ENCODE results near the gene MBTD1.
"Not testable (repeated sequence)": the region's sequence is repeated elsewhere in the genome, so short reads cannot be mapped to it uniquely, and the experiment has no call there.

MBTD1 gene

DNA sequence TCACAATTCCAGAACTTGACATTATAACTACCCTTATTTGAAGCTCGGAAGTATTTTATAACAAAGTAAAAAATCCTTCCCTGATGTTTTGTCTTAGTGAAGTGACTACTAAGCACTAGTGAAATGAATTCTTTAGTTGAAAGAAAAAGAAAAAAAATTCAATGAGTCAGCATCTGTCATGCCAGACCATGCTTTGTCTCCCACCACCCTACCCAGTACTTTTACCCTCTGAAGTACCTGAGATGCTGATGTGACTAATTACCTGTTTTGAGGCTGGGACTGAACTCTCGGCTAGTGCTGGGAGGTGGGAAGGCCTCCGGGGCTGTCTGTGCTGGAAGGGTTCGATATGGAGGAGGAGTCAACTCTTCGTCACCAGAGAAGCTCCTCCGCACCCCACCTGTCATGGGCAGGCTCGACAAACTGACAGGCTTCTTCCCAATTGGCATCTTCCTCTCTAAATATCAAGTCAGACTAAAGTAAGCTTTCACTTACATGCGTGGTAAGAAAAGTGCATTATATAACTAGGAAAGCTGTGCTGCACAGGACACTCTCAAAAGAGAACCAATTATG, 74.0 kb downstream of the MBTD1 start:
- DNase-seq: no peak

DNA sequence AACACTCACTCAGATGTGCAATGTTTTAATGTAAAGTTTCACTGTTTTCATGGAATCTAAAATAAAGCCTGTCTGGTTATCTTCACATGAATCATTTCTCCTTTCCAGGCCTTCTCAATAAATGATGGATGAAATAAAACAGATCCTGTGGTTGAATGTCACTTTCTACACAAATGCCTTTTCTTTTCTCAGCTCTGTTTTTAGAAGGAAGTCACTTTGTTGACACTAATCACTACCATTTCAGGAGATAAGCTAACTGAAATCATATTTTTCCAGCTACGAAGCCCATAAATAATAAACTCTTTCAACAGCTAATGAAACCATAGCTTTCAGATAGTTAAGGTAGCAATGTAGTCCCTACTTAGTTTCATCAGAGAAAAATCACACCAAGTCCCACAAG, 75.7 kb downstream of the MBTD1 start:
- no peak for DNase-seq

DNA sequence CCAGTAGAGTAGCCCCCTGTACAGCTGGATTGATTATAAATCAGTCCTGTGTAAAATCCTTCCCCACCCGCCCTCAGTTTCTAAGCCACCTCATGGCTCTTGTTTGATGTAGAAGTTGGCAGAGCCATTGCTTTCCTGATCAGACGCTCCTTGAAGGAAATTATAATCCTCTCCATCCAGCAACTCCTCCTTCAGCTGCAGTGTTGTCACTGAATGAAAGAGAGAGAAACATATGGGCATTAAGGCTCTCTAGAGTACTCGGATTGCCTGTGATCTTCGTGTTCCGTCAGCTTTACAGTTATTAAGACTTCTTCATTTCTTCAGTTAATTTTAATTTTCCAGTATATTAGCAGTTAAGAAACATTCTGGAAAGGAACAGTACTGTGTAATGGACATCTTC, 79.4 kb downstream of the MBTD1 start:
- no peak for DNase-seq

DNA sequence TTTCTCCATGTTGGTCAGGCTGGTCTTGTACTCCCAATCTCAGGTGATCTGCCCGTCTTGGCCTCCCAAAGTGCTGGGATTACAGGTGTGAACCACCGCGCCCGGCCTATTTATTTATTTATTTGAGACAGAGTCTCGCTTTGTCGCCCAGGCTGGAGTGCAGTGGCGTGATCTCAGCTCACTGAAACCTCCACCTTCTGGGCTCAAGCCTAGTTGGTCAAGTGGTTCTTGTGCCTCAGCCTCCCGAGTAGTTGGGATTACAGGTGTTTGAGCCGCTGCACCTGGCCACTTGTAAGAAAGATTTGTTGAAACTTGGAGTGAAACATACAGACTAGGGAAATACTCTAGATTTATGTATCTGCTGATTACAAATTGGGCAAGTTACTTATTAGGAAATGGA, 87.8 kb downstream of the MBTD1 start:
- DNase-seq: not testable (repeated sequence)

DNA sequence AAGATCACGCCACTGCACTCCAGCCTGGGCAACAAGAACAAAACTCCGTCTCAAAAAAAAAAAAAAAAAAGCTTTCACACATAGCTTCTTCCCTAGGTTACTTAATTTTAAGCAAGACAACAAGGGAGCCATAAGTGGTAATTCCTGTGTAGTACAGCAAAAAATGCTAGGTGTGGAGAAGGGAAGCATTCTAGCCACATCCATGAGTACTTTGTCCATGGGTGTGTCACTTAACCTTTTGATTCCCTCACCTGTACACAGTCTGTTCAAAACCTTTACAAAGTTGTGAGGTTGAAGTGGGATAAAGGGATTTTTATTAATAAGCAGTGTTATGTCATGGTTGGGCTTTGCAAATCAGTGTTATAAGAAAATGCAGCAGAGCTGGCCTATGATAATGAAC, 89.1 kb downstream of the MBTD1 start:
- DNase-seq: no peak

DNA sequence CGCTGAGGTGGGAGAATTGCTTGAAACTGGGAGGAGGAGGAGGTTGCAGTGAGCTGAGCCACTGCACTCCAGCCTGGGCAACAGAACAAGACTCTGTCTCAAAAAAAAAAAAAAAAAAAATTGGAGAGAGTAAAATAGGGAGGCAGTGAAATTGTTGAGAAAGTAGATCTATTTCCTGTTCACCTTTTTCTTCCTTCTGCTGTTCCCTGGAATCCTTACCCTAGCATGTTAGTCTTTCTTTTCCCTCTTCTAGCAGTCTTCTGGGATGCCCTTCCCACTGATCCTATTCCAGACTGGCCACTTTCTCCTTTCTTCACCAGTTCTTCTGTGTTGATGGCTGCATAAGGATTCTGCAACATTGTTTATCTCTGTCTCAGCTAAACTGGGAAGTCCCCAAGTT, 90.5 kb downstream of the MBTD1 start:
- DNase-seq: no peak

DNA sequence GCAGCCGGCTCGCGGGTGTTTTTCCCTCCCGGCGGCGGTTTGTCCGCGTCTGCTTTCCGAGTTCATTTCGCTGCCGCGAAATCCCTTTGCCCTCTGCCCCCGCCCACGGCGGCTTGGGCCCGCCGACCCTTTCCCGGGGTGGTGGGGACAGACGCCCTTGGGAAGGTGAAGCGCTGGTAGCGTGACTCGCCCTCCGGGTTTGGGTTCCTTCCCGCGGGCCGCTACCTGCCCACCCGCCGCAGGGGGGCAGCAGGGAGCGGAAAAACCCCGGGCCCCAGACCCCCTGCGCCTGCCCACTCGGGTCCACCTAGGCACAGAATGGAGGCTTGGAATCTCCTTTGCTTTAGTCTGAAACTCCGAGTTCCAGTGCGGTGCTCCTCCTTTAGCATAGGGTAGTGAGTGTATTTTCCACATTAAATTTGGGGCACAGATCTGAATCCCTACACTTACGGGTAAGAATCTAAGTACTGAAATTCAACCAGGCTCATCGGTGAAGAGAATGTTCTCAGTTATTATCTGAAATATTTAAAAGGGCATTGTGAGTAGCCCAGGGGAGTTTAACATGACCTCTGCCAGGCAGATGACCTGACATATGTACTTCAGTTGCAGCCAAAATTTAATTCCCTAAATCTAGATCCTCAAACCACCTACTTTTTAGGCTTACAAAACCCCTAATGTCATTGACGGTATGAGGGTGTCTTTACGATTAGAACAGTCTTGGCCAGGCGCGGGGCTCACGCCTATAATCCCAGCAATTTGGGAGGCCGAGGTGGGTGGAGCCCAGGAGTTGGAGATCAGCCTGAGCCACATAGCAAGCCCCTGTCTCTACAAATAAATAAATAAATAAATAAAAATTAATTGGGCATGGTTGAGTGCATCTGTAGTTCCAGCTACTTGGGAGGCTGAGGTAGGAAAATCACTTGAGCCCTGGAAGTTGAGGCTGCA, 92.6 kb downstream of the MBTD1 start:
- peak; percentile 73 to 74 for DNase-seq

DNA sequence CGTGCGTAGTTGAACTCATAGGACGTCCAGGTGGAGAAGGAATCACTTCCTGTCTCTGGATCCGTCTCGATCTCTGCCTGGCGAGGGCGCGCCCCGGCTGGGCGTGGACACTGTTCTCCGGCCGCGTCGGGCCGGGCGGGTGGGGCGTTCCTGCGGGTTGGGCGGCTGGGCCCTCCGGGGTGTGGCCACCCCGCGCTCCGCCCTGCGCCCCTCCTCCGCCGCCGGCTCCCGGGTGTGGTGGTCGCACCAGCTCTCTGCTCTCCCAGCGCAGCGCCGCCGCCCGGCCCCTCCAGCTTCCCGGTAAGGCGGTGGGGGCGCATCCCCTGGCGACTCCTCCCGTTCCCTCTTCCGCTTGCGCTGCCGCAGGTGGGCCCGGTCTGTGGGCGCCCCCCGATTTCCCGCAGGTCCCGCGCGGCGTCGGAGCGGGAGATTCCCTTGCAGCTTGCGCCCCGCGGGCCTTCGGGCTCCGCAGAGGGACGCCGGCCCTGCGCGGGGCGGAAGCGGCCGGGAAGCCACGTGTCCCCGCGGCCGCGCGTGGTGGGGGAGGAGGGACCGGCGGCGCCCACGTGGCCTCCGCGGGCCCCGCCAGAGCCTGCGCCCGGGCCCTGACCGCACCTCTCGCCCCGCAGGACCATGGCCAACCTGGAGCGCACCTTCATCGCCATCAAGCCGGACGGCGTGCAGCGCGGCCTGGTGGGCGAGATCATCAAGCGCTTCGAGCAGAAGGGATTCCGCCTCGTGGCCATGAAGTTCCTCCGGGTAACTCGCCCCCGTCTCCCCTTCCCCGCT, 93.5 kb downstream of the MBTD1 start, which contains the start of gene NME2:
TSS of gene NME2 (plus strand) at position 214 of the 789 bp plus-strand sequence. CDS start at position 634, 420 bp downstream.
- DNase-seq: peak; percentile 62 to 72

DNA sequence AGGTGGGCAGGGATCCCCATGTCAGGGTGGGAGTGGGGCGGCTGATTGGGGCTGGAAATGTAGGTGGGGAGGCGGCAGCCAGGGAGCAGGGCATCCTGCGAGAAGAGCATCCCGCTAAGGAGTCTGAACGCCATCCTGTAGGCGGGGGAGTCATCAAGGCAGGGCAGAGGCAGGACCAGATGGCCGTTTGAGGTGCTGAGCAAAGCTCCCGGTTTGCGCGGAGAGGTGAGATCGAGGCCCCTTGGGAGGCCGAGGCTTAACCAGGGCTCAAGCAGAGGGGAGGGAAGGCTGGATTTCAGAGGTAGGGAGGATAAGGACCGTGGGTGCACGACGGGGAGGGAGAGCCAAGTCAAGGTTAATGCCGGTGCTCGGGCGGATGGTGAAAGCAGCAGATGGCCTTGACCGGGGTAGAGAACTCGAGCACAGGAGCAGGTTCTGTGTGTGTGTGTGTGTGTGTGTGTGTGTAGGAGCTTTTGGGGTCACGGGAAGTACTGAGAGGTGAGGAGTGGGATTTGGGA, 94.1 kb downstream of the MBTD1 start:
- DNase-seq: peak in 1 of 2 donors; percentile 8

DNA sequence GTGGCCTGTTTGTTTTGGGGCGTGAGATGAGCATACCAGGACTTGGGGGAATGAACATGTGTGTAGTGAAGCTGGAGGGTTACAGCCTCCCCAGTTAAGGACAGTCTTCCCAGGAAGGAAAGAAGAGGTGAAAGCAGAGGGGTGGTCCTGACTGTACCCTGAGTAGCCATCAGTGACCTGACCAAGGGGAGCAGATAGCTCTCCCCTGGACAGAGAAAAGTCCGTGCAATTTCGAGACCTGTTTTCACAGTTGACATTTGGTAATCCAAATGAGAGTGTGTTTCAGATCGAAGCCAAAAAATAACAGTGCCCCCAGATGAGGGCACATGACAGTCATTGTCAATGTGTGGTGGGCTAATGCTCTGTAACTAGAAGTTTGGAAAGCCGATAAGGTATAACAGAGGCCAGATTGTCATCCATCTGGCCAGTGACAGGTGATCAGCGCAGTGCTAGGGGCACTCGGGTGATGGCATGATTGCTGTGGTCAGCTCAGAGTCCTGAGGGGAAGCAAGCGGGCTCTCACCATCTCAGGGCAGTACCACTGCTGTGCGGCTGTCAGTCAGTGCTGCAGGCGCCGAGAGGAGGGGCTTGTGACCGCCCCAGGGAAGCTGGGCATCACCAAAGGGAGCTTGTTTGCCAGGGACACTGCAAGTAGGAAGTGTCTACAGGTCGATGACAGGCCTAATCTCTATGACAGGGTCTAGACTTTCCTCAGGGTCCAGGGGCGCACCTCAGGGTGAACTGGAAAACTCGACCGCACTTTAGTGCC, 94.8 kb downstream of the MBTD1 start:
- DNase-seq: peak in 1 of 2 donors; percentile 11

DNA sequence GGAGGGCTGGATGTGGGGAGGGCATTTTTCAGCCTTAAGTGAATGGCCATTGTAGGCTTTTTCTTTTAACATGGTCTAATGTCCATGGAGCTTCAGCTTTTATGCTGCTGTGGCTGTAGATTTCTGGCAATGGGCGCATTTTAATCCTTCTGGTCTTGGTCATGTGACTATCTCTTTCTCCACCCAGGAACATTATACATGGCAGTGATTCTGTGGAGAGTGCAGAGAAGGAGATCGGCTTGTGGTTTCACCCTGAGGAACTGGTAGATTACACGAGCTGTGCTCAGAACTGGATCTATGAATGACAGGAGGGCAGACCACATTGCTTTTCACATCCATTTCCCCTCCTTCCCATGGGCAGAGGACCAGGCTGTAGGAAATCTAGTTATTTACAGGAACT, 98.3 kb downstream of the MBTD1 start:
- DNase-seq: no peak

DNA sequence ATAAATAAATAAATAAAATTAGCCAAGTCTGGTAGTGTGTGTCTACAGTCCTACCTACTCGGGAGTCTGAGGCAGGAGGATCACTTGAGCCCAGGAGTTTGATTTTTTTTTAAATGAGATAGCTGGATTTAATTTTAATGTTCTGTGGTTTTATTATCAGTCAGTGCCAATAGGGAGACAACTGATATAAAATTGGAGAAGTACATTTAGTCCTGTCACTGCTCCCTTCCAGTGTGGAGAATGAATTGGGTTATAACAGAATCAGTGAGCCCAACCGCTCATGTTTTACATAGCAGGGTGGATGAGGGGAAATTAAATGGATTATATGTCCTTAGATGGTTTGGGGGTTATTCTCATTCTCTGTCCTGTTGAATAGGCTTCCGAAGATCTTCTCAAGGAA, 100.2 kb downstream of the MBTD1 start:
- no peak for DNase-seq

DNA sequence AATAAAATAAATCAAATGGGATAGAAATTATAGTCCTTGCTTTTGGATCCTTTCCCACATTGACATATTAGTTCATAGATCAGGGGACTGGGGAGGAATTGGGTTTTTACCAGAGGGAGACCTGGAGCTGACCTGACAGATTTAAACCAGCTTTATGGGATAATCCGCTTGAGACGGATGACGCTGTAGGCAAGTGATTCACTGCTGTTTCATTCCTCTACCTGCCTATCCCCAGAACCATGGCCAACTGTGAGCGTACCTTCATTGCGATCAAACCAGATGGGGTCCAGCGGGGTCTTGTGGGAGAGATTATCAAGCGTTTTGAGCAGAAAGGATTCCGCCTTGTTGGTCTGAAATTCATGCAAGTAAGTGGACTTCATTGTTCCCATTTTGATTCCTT, 104.4 kb downstream of the MBTD1 start:
- DNase-seq: no peak

DNA sequence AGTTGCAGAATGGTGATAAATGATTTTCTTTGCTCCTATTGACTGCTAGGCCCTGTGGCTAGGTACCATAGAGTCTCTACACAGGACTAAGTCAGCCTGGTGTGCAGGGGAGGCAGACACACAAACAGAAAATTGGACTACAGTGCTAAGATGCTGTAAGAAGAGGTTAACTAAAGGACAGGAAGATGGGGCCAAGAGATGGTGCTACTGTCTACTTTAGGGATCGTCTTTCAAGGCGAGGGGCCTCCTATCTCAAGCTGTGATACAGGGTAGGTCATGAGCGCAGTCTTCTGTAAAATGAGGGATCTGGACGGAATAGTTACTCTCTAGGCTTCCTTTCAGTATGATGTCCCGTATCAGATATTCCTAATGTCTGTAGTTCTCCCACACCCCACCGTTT, 105.7 kb downstream of the MBTD1 start:
- DNase-seq: no peak

DNA sequence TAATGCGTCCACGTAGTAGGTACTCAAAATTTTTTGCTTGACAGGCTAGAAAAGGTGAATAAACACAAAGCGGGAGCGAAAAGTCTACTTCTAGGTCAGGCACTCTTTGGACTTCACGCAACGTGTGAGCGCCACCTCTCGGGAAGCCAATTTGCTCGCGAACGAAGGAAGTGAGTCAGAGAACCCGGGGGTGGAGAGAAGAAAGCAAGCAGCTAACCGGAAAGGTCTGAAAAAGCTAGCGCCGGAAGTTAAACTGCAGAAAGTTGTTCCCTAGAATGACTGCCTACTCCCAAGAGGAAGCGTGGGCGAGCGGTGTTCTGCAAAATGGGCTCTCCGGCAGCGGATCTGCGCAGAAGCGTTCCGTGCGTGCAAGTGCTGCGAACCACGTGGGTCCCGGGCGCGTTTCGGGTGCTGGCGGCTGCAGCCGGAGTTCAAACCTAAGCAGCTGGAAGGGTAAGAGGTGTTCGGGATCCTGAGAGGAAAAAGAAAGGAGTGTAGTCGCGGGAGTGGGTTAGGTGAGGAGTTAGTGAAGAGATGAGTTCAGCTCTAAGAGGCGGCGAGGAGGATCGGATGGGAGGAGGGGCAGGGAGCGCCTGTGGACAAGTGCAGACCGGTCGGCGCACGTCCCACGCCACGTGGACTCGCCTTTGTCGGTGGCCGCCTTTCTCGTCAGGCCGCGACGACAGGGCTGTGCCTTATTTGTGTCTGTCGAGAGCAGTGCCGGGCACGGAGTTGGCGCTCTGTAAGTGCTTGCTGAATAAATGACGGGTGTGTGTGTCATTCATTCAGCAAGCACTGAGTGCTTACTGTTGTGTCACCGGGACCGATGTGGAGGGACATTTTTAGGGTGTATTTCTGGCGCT, 106.4 kb downstream of the MBTD1 start, which contains the start of gene NME1:
TSS of gene NME1 (plus strand) at position 350 of the 863 bp plus-strand sequence. CDS start 2,096 bp downstream, outside the sequence.
- peak; percentile 96 to 97 for DNase-seq

DNA sequence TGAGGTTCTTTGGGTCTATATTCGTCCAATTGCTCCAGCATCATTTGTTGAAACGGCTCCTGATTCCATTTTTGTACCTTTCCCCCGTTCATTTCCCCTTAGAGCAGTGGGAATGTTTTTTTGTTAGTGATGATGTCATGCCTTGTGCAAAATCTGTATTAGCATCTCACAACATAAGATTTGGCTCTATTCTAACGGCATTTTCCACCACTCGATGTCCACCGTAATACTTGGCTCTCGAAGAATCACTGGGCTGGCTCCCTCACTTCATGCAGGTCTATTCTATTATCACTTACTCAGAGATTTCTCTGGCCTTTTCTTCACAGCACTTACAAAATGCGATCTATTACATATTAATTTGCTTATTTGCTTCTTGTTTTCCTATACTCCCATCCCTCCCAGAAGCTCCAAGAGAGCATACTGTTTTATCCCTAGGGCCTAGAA, 107.1 kb downstream of the MBTD1 start:
- DNase-seq: no peak

DNA sequence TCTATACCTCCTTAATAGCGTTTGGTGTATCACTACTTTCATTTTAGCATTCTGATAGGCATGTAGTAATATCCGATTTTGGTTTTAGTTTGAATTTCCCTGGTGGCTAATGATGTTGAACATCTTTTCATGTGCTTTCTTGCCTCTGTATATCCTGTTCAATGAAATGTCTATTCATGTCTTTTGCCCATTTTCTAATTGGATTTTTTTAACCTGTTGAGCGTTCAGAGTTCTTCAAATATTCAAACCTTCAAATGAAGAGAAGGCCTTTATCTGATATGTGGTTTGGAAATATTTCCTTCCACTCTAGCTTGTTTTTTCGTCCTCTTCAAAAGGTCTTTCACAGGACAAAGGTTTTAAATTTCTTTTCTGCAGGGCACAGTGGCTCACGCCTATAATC, 108.9 kb downstream of the MBTD1 start:
- no peak for DNase-seq

DNA sequence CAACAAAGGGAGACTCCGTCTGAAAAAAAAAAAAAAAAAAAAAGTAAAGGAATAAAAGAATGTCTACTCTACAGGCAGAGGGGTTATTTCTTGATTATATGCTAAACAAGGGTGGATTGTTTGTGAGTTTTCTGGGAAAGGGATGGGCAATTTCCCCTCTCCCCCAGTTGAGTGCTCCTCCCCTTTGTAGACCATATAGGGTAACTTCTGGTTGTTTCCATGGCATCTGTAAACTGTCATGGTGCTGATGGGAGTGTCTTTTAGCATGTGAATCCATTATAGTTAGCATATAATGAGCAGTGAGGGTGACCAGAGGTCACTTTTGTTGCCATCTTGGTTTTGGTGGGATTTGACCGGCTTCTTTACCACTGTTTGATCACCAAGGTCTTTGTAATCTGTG, 110.7 kb downstream of the MBTD1 start:
- no peak for DNase-seq

DNA sequence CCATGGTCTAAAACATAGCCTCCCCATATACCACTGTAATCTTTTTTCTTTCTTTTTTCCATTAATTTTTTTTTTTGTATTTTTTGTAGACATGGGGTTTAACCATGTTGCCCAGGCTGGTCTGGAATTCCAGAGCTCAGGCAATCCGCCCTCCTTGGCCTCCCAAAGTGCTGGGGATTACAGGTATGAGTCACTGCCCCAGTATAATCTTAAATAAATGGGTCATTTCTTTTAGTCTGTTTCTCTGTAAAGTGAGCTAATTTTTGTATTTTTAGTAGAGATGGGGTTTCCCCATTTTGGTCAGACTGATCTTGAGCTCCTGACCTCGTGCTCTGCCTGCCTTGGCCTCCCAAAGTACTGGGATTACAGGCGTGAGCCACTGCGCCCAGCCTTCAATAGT, 112.2 kb downstream of the MBTD1 start:
- DNase-seq: no peak

DNA sequence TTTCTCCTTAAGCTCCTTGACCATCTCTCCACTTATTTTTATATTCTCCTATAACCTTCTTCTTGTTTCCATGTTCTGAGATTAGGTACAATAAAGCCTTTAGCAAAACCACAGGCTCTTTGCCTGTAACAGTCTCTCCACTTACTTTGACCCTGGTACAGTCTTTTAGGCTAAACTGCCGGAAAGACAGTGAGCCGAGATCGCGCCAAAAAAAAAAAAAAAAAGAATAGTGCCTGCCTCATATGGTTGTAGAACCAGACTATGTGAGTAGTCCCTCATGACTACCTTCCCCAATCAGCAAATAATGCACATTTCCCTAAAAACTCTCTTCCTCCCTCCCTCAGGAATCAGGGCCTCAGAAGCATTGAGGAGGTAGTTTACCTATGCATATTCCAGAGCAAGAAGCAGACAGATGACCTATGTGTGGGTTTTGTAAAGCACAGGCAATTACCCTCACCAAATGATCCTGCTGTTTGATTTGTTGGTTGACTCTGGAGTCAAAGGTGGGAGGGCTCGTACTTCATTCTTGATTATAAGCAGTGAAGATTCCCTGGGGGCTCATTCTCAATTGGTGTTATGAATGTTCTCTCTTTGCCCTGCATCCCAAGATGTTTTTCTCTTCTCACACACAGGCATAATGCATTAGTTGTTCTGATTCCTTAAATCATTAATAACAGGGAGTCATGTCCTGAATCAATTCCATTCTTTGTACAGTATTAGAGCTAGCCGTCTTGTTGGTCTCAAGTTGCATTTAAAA, 115.4 kb downstream of the MBTD1 start:
- DNase-seq: no peak

Measured in activated CD4-positive, alpha-beta T cell treated with anti-CD3 and anti-CD28 coated beads for 4 hours (primary cell).